K562 (cell line): ENCODE results near the gene KCNK4. TPM values are rescaled to one million over a fixed set of nuclear protein-coding genes. Genes with fewer than 3 reads are reported as not detected.

Experiments
- ATAC-seq: fragments of 200-7000 bp; cut with Tn5 transposase; 3 replicates; pipeline ENCODE4 v1.9.1; 2020; ENCODE audit warnings: moderate library complexity
- BruUV-seq: library from RNA; stranded (reverse); fragments of 400-500 nt; replicated peaks from 2 replicates; lab custom pipeline; 2021; lab: Mats Ljungman, UMichigan
- CTCF ChIA-PET: fragments of 300-600 bp; formaldehyde crosslinking; extraction: SDS; loops from one replicate; lab custom pipeline; 2021; ENCODE audit warnings: low intra/inter-chr PET ratio; lab: Yijun Ruan, JAX
- POLR2A ChIA-PET: fragments of 300-600, 350-650 bp; sonication (Branson Sonifier 250); formaldehyde crosslinking; extraction: SDS; loops from one replicate; lab custom pipeline; 2021; ENCODE audit warnings: antibody characterized with exemption, inconsistent platforms; lab: Yijun Ruan, JAX
- DNase-seq, 4 experiments: peaks; one replicate each; pipeline versions ENCODE4 v3.0.0 to v3.0.0-alpha.2; 2011 to 2018; ENCODE audit warnings: low spot score in 3 of 4, mixed read lengths in 3 of 4; ENCODE audit errors: extremely low read depth in 1 of 4
- FAIRE-seq: peaks from 2 replicates; lab custom pipeline; 2011; peaks lifted over from hg19 to GRCh38; lab: Jason Lieb, UNC
- H2AFZ ChIP-seq: 2 replicates; pipeline ENCODE4 v1.6.0; 2011; ENCODE audit warnings: low read depth, low read length, control low read depth, inconsistent platforms
- H3K27ac ChIP-seq: fragments of 200-600 bp; 3 replicates; pipeline ENCODE4 v1.8.0; 2011; ENCODE audit warnings: low read depth, mild to moderate bottlenecking, control low read depth, inconsistent platforms, low read length, moderate library complexity, mixed read lengths; ENCODE audit errors: extremely low read depth
- H3K27me3 ChIP-seq, 2 experiments: fragments of 300-600 bp in 1 of 2; 2 replicates in 1 of 2; 3 replicates in 1 of 2; pipeline versions ENCODE4 v1.6.0 to v1.8.0; 2011; ENCODE audit warnings: inconsistent platforms in 2 of 2, low read length in 2 of 2, mild to moderate bottlenecking in 1 of 2, mixed read lengths in 1 of 2, moderate library complexity in 1 of 2; ENCODE audit not compliant: control insufficient read depth in 2 of 2, insufficient read depth in 2 of 2
- H3K36me3 ChIP-seq: fragments of 300-600 bp; 3 replicates; pipeline ENCODE4 v1.8.0; 2011; ENCODE audit warnings: mild to moderate bottlenecking, low read length, inconsistent platforms; ENCODE audit not compliant: control insufficient read depth, insufficient read depth
- H3K4me1 ChIP-seq, 2 experiments: fragments of 200-600 bp in 1 of 2; replicated peaks in 1 of 2; 2 replicates in 1 of 2; 3 replicates in 1 of 2; pipeline versions ENCODE4 v1.5.1 to v1.8.0; 2011; ENCODE audit warnings: inconsistent platforms in 2 of 2, low read length in 2 of 2, mild to moderate bottlenecking in 1 of 2, mixed read lengths in 1 of 2, moderate library complexity in 1 of 2; ENCODE audit not compliant: control insufficient read depth in 2 of 2, insufficient read depth in 2 of 2
- H3K4me2 ChIP-seq: 2 replicates; pipeline ENCODE4 v1.6.1; 2011; ENCODE audit warnings: low read length, control low read depth, inconsistent platforms, mixed read lengths; ENCODE audit not compliant: insufficient read depth
- H3K4me3 ChIP-seq: fragments of 200-600 bp; sonication (generic), shearing (Covaris generic); 2 replicates; pipeline ENCODE4 v1.5.1; 2016; ENCODE audit warnings: control low read depth, inconsistent platforms
- H3K79me2 ChIP-seq: fragments of 200-600 bp; 3 replicates; pipeline ENCODE4 v1.8.0; 2011; ENCODE audit warnings: low read length, inconsistent platforms; ENCODE audit not compliant: control insufficient read depth, insufficient read depth
- H3K9ac ChIP-seq, 2 experiments: 2 replicates each; pipeline versions ENCODE4 v1.6.0 to v1.6.1; 2011; ENCODE audit warnings: low read depth in 2 of 2, low read length in 2 of 2, control low read depth in 1 of 2, inconsistent platforms in 1 of 2, mild to moderate bottlenecking in 1 of 2, mixed read lengths in 1 of 2; ENCODE audit not compliant: insufficient read depth in 1 of 2
- H3K9me1 ChIP-seq: one replicate; pipeline ENCODE4 v1.6.0; 2011; ENCODE audit warnings: inconsistent platforms, mild to moderate bottlenecking, low read length, moderate library complexity; ENCODE audit not compliant: control insufficient read depth, insufficient read depth
- H3K9me3 ChIP-seq: replicated peaks from 2 replicates; pipeline ENCODE4 v1.5.1; 2011; ENCODE audit warnings: low read depth, low read length, inconsistent platforms; ENCODE audit not compliant: control insufficient read depth, insufficient read depth
- H4K20me1 ChIP-seq: replicated peaks from 2 replicates; pipeline ENCODE4 v1.6.1; 2011; ENCODE audit warnings: low read length, inconsistent platforms, mixed read lengths; ENCODE audit not compliant: control insufficient read depth, insufficient read depth
- ASH1L ChIP-seq: fragments of 450-650 bp; IDR thresholded peaks from 2 replicates; pipeline ENCODE4 v1.6.1; 2018; ENCODE audit warnings: borderline replicate concordance, mild to moderate bottlenecking, low read depth; ENCODE audit not compliant: partially characterized antibody
- CBFA2T2 ChIP-seq: fragments of 450-650 bp; conservative IDR thresholded peaks from 2 replicates; pipeline ENCODE4 v1.6.1; 2017; ENCODE audit warnings: mild to moderate bottlenecking
- IFI16 ChIP-seq: fragments of 250-450 bp; sonication (Bioruptor Pico); IDR thresholded peaks from 2 replicates; pipeline ENCODE4 v2.1.2; 2022; ENCODE audit warnings: mild to moderate bottlenecking, inconsistent platforms
- KAT8 ChIP-seq: fragments of 450-650 bp; IDR thresholded peaks from 2 replicates; pipeline ENCODE4 v1.6.1; 2016; ENCODE audit warnings: low read depth, mild to moderate bottlenecking
- SPI1 ChIP-seq: IDR thresholded peaks from 2 replicates; pipeline ENCODE4 v1.6.1; 2011; ENCODE audit warnings: low read depth, low read length, control low read depth, borderline replicate concordance
- ZNF146 ChIP-seq: IDR thresholded peaks from one replicate; pipeline ENCODE4 v1.6.1; 2018; ENCODE audit warnings: missing compliant biosample characterization; ENCODE audit not compliant: unreplicated experiment
- ZNF511 ChIP-seq: sonication (generic); formaldehyde crosslinking; IDR thresholded peaks from 2 replicates; pipeline ENCODE4 v1.8.0; 2022; ENCODE audit warnings: mild to moderate bottlenecking, missing genetic modification reagents
- ZNF639 ChIP-seq, 2 experiments: fragments of 200-800 bp in 1 of 2; sonication (Bioruptor generic) in 1 of 2; sonication (generic) in 1 of 2; formaldehyde crosslinking in 1 of 2; IDR thresholded peaks in 1 of 2; conservative IDR thresholded peaks in 1 of 2; 2 replicates each; pipeline versions ENCODE4 v1.5.0 to v1.6.1; 2016 to 2020; ENCODE audit warnings: missing compliant biosample characterization in 1 of 2, missing genetic modification characterization in 1 of 2, missing genetic modification reagents in 1 of 2
- ZNF79 ChIP-seq: fragments of 250-450 bp; sonication (Bioruptor Pico); IDR thresholded peaks from 2 replicates; pipeline ENCODE4 v1.4.0; 2020; ENCODE audit warnings: low read depth, mild to moderate bottlenecking, moderate library complexity
- WGBS: fragments of 100-300 bp; shearing (Covaris generic); methylation state at CpG from one replicate; pipeline ENCODE4 v1.1.6; 2016; ENCODE audit warnings: low coverage, mixed read lengths; ENCODE audit not compliant: insufficient coverage; ENCODE audit errors: missing lambda C conversion rate; 5-methylcytosine and 5-hydroxymethylcytosine counted together
- in situ Hi-C: fragments of 300-500 bp; cut with MboI; formaldehyde crosslinking; loops from 4 replicates; pipeline ENCODE4 v1.15.0; 2018; ENCODE audit warnings: inconsistent platforms, mixed read lengths
- intact Hi-C: fragments of 100-400 bp; cut with micrococcal nuclease; formaldehyde crosslinking; loops from 2 replicates; pipeline ENCODE4 v1.14.2; 2022
- polyA plus RNA-seq, 8 experiments: library from polyadenylated mRNA; depleted of rRNA in 4 of 8; stranded (reverse) in 5 of 8; unstranded in 3 of 8; fragments of >200 nt; fragmentation: Nextera tagmentation in 2 of 8; fragmentation: Illumina TruSeq in 1 of 8; extraction: Ambion mirVana in 2 of 8; extraction: Trizol in 1 of 8; gene quantifications; 2 replicates each; pipeline versions ENCODE4 v1.2.1 to v1.2.3, GENCODE V29; 2011 to 2014; ENCODE audit warnings: inconsistent platforms in 1 of 8, missing spikeins in 1 of 8
- total RNA-seq, 7 experiments: library from RNA; depleted of rRNA in 6 of 7; stranded (reverse); fragments of >200 nt in 6 of 7; fragmentation: Illumina TruSeq in 2 of 7; extraction: Trizol in 2 of 7; gene quantifications; 2 replicates each; pipeline versions ENCODE4 v1.2.1 to v1.2.3, GENCODE V29; 2011 to 2021; ENCODE audit warnings: low replicate concordance in 1 of 7

Gene KCNK4
- total and polyA plus RNA-seq, 9 of the 15 experiments (the other 6 are each of a cell fraction or from before 2014, with no cell fraction given): not detected

DNA sequence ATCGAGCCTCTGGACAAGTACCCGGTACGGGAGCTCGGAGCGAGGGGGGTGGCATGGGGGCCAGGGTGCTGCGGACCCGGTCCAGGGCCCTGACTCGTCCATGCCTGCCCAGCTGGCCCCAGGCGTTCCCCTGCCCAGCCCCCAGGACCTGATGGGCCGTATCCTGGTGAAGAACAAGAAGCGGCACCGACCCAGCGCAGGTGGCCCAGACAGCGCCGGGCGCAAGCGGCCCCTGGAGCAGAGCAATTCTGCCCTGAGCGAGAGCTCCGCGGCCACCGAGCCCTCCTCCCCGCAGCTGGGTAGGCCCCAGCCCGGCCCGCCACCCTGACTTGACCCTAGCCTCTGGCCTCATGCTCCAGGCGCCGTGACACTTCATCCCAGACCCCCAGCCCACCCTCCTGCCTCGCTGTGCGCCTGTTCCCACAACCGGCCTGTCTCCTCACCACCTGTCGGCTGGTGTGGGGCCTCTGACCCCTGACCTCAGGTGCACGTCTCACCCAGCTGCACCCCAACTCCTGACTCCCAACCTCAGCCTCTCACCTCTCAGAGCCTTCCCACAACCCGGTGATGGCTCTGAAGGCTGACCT lies 32.1 kb upstream of the KCNK4 start:
- H2AFZ ChIP-seq: no peak overlapping the region
- H3K36me3 ChIP-seq: peaks cover 92% of the 10 kb centered on the region
- TF ChIP-seq IFI16: no peak
- H3K27ac ChIP-seq: no peak overlapping the region
- ChIA-PET POLR2A (interaction anchor here (4.4 kb wide), 1 partner anchor 10 kb away, joined by 43 read pairs; no protein-coding TSS in a partner anchor), CTCF (no interaction called here)
- H3K4me3 ChIP-seq: no peak overlapping the region
- no peak overlapping the region for H3K9ac ChIP-seq
- no peaks in the 10 kb centered on the region for H3K9me1 ChIP-seq
- H3K27me3 ChIP-seq: no peaks in the 10 kb centered on the region
- intact Hi-C loops (no loop called here), in situ Hi-C loops (no loop called here)
- BruUV-seq: no TSS peak
- H3K79me2 ChIP-seq: 0 out of 3 replicates have a peak, but pooled peaks cover 2% of the 10 kb centered on the region
- no peak for FAIRE-seq
- ATAC-seq: peak; percentile 37; the same call in 2 of the 3 replicates
- H3K4me2 ChIP-seq: no peak overlapping the region
- H3K9me3 ChIP-seq: no peaks in the 10 kb centered on the region
- H4K20me1 ChIP-seq: 0 out of 2 replicates have a peak, but pooled peaks cover 4% of the 10 kb centered on the region
- no peak for DNase-seq
- 90% methylated on average over 23 of the region's 32 CpGs for WGBS
- H3K4me1 ChIP-seq: peaks cover 0 to 57% of the 10 kb centered on the region in 2 experiments; a peak in 2 of 5 replicates

DNA sequence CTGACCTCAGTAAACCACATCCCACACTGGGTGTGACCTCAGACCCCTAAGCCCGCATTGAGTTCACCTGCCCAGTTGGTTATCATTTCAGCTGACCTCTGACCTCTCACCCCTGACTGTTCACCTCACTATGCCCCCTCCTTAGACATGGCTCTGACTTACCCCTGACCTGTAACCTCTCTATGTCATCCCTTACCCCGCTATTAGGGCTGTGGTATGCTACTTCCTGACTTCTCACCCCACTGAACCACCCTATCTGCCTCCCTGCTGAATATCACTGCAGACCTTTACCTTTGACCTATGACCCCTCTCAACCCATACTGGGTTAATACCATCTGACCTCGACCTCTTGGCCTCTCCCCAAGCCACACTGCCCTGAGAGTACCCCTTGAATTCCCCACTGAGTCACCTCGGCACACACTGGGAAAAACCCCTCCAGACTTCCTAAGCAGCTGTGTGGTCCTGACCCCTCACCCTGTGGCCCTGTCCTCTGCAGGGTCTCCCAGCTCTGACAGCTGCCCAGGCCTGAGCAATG lies 31.5 kb upstream of the KCNK4 start:
- no peaks in the 10 kb centered on the region for H3K79me2 ChIP-seq
- H2AFZ ChIP-seq: no peak overlapping the region
- in situ Hi-C loops: no loop called here
- no peak overlapping the region for H3K4me2 ChIP-seq
- H3K9ac ChIP-seq: no peak overlapping the region
- CTCF ChIA-PET: no interaction called here
- no peaks in the 10 kb centered on the region for H3K9me1 ChIP-seq
- no peaks in the 10 kb centered on the region for H3K27me3 ChIP-seq
- peaks cover 0 to 57% of the 10 kb centered on the region in 2 experiments; a peak in 2 of 5 replicates for H3K4me1 ChIP-seq
- intact Hi-C loops: no loop called here
- no peak for FAIRE-seq
- H3K27ac ChIP-seq: no peak overlapping the region
- peaks cover 92% of the 10 kb centered on the region for H3K36me3 ChIP-seq
- WGBS: 60% methylated on average over 4 of the region's 4 CpGs
- no TSS peak for BruUV-seq
- no peak; the same call in 2 of the 3 replicates for ATAC-seq
- POLR2A ChIA-PET: no interaction called here
- DNase-seq: peak in 2 of 4 experiments; percentile 24 to 36
- 0 out of 2 replicates have a peak, but pooled peaks cover 4% of the 10 kb centered on the region for H4K20me1 ChIP-seq
- H3K9me3 ChIP-seq: no peaks in the 10 kb centered on the region
- no peak overlapping the region for H3K4me3 ChIP-seq
- TF ChIP-seq ZNF79 (CRISPR knock-in tag): no peak
- no peak for TF ChIP-seq ZNF511 (CRISPR knock-in tag)
- peak; percentile 9; the same call in 1 of the 2 replicates for TF ChIP-seq CBFA2T2
- TF ChIP-seq ASH1L: no peak
- no peak for TF ChIP-seq KAT8
- TF ChIP-seq ZNF146 (CRISPR knock-in tag): no peak
- TF ChIP-seq ZNF639 (CRISPR knock-in tag; conservative IDR thresholded peaks at IDR 0.05 in 1 of 2, IDR thresholded peaks at IDR 0.05 in 1 of 2): no peak
- TF ChIP-seq SPI1: no peak
